ENCODE results near the gene USP34. TPM values are rescaled to one million over a fixed set of nuclear protein-coding genes. Genes with fewer than 3 reads are reported as not detected.

The USP34 gene
- total and polyA plus RNA-seq, 7 donors, result 40.2 to 71.5 (median 54.0) TPM

DNA sequence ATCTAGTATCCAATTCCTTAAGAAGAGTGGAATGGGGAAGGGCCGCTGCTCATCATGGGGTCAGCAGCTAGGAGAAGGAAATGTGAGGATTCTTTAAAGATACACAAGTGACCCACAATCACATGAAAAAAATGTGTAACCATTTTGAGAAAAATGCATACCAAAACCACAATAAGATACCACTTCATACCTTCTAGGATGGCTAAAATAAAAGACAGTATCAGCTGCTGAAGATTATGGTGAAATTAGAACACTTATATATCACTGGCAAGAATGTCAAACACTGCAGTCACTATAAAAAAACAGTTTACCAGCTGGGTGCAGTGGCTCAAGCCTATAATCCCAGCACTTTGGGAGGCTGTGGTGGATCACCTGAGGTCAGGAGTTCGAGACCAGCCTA is 241.0 kb downstream of the USP34 start:
- TF ChIP-seq, protein P1, sequence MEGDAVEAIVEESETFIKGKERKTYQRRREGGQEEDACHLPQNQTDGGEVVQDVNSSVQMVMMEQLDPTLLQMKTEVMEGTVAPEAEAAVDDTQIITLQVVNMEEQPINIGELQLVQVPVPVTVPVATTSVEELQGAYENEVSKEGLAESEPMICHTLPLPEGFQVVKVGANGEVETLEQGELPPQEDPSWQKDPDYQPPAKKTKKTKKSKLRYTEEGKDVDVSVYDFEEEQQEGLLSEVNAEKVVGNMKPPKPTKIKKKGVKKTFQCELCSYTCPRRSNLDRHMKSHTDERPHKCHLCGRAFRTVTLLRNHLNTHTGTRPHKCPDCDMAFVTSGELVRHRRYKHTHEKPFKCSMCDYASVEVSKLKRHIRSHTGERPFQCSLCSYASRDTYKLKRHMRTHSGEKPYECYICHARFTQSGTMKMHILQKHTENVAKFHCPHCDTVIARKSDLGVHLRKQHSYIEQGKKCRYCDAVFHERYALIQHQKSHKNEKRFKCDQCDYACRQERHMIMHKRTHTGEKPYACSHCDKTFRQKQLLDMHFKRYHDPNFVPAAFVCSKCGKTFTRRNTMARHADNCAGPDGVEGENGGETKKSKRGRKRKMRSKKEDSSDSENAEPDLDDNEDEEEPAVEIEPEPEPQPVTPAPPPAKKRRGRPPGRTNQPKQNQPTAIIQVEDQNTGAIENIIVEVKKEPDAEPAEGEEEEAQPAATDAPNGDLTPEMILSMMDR (IDR thresholded peaks at IDR 0.05), result no peak
- no peak for ATAC-seq
- Histone ChIP-seq H3K4me1 (no peaks in the 10 kb centered on the region), H3K9me3 (no peaks in the 10 kb centered on the region), H3K4me3 (no peak overlapping the region), H3K27ac (no peak overlapping the region), H3K27me3 (ENCODE audit: insufficient read depth in 3 of 3, low read length in 2 of 3) (no peaks in the 10 kb centered on the region), H3K36me3 (ENCODE audit: insufficient read depth in 1 of 2, low read depth in 1 of 2) (peaks cover 0 to 100% of the 10 kb centered on the region in 2 donors)
- no peak for DNase-seq
- 92 to 100% (median 98%) methylated on average over 2 of the region's 2 CpGs for WGBS, 3 donors
- intact Hi-C loops (cut with DNase I), result loop anchor here in 1 of 2 donors (5.0 kb wide), 1 partner anchor 38 kb away; no protein-coding TSS in a partner anchor

DNA sequence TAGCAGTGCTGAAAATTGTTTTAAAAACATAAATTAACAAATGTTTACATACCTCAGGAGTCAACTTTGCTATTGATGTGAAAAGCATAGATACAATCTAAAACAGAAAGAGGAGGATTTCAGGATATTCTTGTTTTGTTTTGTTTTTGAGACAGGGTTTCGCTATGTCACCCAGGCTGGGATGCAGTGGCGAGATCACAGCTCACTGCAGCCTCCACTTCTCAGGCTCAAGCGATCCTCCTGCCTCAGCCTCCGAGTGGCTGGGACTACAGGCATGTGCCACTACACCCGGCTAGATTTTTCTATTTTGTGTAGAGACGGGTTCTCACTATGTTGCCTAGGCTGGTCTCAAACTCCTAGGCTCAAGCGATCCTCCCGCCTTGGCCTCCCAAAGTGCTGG is 248.3 kb downstream of the USP34 start:
- Histone ChIP-seq H3K27me3 (ENCODE audit: insufficient read depth in 3 of 3, low read length in 2 of 3) (no peaks in the 10 kb centered on the region), H3K27ac (no peak overlapping the region), H3K36me3 (ENCODE audit: insufficient read depth in 1 of 2, low read depth in 1 of 2) (peaks cover 2 to 97% of the 10 kb centered on the region in 2 donors), H3K4me1 (no peaks in the 10 kb centered on the region), H3K4me3 (no peak overlapping the region), H3K9me3 (no peaks in the 10 kb centered on the region)
- ATAC-seq, result no peak
- WGBS, 3 donors, result 97 to 98% (median 97%) methylated on average over 8 of the region's 8 CpGs
- TF ChIP-seq, protein P1 (IDR thresholded peaks at IDR 0.05), result no peak
- DNase-seq, result no peak
- intact Hi-C loops (cut with DNase I), result no loop called here

DNA sequence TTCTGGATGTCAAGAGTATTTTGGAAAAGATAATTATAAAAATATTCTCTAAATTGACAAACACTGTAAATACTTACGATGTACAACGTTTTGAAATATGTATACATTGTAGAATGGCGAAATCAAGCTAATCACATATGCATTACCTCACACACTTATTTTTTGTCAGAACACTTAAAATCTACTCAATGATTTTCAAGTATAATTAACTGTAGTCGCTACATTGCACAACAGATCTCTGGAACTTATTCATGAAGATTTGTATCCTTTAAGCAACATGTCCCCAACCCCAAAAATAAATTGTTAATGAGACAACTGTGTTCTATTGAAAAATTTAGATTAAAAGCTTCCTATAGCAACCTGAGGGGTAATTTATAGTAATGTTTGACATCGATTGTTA is 249.1 kb downstream of the USP34 start:
- H3K27ac ChIP-seq, result no peak overlapping the region
- H3K36me3 ChIP-seq (ENCODE audit: insufficient read depth in 1 of 2, low read depth in 1 of 2), result peaks cover 2 to 97% of the 10 kb centered on the region in 2 donors
- ATAC-seq (no peak), DNase-seq (no peak)
- H3K27me3 ChIP-seq (ENCODE audit: insufficient read depth in 3 of 3, low read length in 2 of 3), result no peaks in the 10 kb centered on the region
- H3K4me1 ChIP-seq, result no peaks in the 10 kb centered on the region
- WGBS, 3 donors, result 96 to 98% (median 96%) methylated on average over 5 of the region's 5 CpGs
- TF ChIP-seq, protein P1 (IDR thresholded peaks at IDR 0.05), result no peak
- H3K4me3 ChIP-seq, result no peak overlapping the region
- H3K9me3 ChIP-seq, result no peaks in the 10 kb centered on the region
- intact Hi-C loops (cut with DNase I), result no loop called here

DNA sequence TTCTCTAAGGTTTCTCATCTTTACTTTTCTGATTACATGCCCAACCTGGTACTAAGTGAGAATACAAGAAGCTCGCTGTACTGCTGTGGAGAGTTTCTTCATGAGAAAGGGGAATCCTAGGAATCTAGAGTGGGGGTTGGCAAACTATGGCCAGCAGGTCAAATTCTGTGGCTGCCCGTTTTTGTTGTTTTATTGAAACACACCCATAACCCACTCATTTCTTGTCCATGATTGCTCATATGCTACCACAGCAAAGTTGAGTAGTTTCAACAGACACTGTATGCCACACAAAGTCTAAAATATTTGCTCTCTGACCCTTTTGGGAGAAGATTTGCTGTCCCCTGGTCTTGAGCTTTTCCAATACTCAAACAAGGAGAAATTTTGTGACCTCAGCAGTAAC is 250.1 kb downstream of the USP34 start:
- Histone ChIP-seq H3K36me3 (ENCODE audit: insufficient read depth in 1 of 2, low read depth in 1 of 2) (peaks cover 2 to 91% of the 10 kb centered on the region in 2 donors), H3K27ac (no peak overlapping the region), H3K27me3 (ENCODE audit: insufficient read depth in 3 of 3, low read length in 2 of 3) (no peaks in the 10 kb centered on the region), H3K4me3 (no peak overlapping the region), H3K4me1 (no peaks in the 10 kb centered on the region), H3K9me3 (no peaks in the 10 kb centered on the region)
- TF ChIP-seq, protein P1 (IDR thresholded peaks at IDR 0.05), result no peak
- ATAC-seq (no peak), DNase-seq (no peak)
- 77 to 88% (median 85%) methylated on average over 2 of the region's 2 CpGs for WGBS, 3 donors
- intact Hi-C loops (cut with DNase I), result no loop called here

DNA sequence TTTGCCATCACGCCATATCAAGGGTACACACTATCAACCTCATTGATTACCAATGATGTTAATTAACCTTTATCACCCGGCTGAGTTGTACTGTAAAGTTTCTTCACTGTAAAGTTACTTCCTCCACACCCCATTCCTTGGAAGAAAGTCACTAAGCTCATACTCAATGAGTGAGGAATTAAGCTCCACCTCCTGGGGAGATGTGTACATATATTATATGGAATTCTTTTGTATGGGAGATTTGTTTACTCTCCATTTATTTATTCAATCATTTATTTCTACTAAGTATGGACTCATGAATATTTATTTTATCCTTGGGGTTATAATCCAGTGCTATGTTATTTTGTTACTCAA is 252.1 kb downstream of the USP34 start:
- H3K9me3 ChIP-seq, result no peaks in the 10 kb centered on the region
- 97 to 100% (median 97%) methylated on average over 2 of the region's 2 CpGs for WGBS, 3 donors
- peaks cover 2 to 91% of the 10 kb centered on the region in 2 donors for H3K36me3 ChIP-seq (ENCODE audit: insufficient read depth in 1 of 2, low read depth in 1 of 2)
- ATAC-seq, result peak in 2 of 4 donors; percentile 13 to 21
- intact Hi-C loops (cut with DNase I), result no loop called here
- no peaks in the 10 kb centered on the region for H3K4me1 ChIP-seq
- TF ChIP-seq, protein P1 (IDR thresholded peaks at IDR 0.05), result no peak
- H3K4me3 ChIP-seq, result no peak overlapping the region
- DNase-seq, result no peak
- no peaks in the 10 kb centered on the region for H3K27me3 ChIP-seq (ENCODE audit: insufficient read depth in 3 of 3, low read length in 2 of 3)
- no peak overlapping the region for H3K27ac ChIP-seq

All from psoas muscle (tissue), 8 donors.